Transverse colon (tissue), 4 donors: Measurements from ENCODE around the gene SEC31A. TPM values are rescaled to one million over a fixed set of nuclear protein-coding genes. Genes with fewer than 3 reads are reported as not detected.
"Not testable (repeated sequence)": the region's sequence is repeated elsewhere in the genome, so short reads cannot be mapped to it uniquely, and the experiment has no call there.

ENCODE experiments used
- DNase-seq: peaks from one replicate; pipeline ENCODE4 v3.0.0-alpha.2; 2019
- H3K27ac ChIP-seq, 4 donors: fragments of 200-600 bp; sonication (generic); 2 replicates each; pipeline ENCODE4 v1.5.1; 2016 to 2018; ENCODE audit warnings: inconsistent platforms in 4 of 4
- H3K27me3 ChIP-seq: fragments of 200-600 bp; sonication (generic); 2 replicates; pipeline ENCODE4 v1.5.1; 2017; ENCODE audit warnings: inconsistent platforms
- H3K36me3 ChIP-seq, 4 donors: fragments of 200-600 bp; sonication (generic); 2 replicates each; pipeline ENCODE4 v1.5.1; 2017 to 2019; ENCODE audit warnings: inconsistent platforms in 4 of 4
- H3K4me1 ChIP-seq, 4 donors: fragments of 200-600 bp; sonication (generic); 2 replicates each; pipeline ENCODE4 v1.5.1; 2017 to 2020; ENCODE audit warnings: inconsistent platforms in 4 of 4
- H3K4me3 ChIP-seq, 4 donors: fragments of 200-600 bp; sonication (generic); 1 replicate in 1 of 4; 2 replicates in 3 of 4; pipeline versions ENCODE4 v1.5.1 to v1.6.1; 2017 to 2019; ENCODE audit warnings: inconsistent platforms in 4 of 4
- H3K9me3 ChIP-seq, 2 donors: fragments of 200-600 bp; sonication (generic); 2 replicates each; pipeline ENCODE4 v1.5.1; 2017 to 2019; ENCODE audit warnings: inconsistent platforms in 2 of 2
- EP300 ChIP-seq: sonication (generic); formaldehyde crosslinking; IDR thresholded peaks from one replicate; pipeline ENCODE4 v1.6.1; 2017; ENCODE audit warnings: antibody characterized with exemption, low read depth
- POLR2A ChIP-seq: fragments of 450-650 bp; IDR thresholded peaks from one replicate; pipeline ENCODE4 v1.6.1; 2016; ENCODE audit warnings: antibody characterized with exemption, mild to moderate bottlenecking, moderate library complexity
- POLR2AphosphoS5 ChIP-seq, 3 donors: sonication (generic); formaldehyde crosslinking; IDR thresholded peaks; one replicate each; pipeline ENCODE4 v1.6.1; 2016; ENCODE audit warnings: antibody characterized with exemption in 3 of 3
- WGBS, 2 donors: methylation state at CpG; one replicate each; pipeline ENCODE4 v1.1.5; 2018; ENCODE audit warnings: low coverage in 1 of 2; 5-methylcytosine and 5-hydroxymethylcytosine counted together
- in situ Hi-C, 4 donors: fragments of 200-750 bp; cut with MboI; loops; one replicate each; pipeline versions ENCODE4 v1.15.0 to v1.15.1; 2017; ENCODE audit warnings: low sequenced_read_pairs in 3 of 4, low pct_ligation_motif_present in 1 of 4, low pct_unique_long_range_greater_than_20kb in 1 of 4
- intact Hi-C: fragments of 100-400 bp; cut with DNase I; formaldehyde crosslinking; loops from one replicate; pipeline ENCODE4 v1.15.1; 2023; ENCODE audit warnings: low total_unique reads
- total RNA-seq, 4 donors: library from RNA; depleted of rRNA; stranded (reverse); fragments of >200 nt; gene quantifications; one replicate each; pipeline ENCODE4 v1.1.0, GENCODE V29; 2016
- TF ChIP-seq, protein P1 (sequence below), 5 experiments: fragments of 200-600 bp in 3 of 5; fragments of 450-650 bp in 2 of 5; sonication (generic) in 3 of 5; IDR thresholded peaks; 1 replicate in 2 of 5; 2 replicates in 3 of 5; pipeline ENCODE4 v1.5.1; 2016 to 2017; ENCODE audit warnings: antibody characterized with exemption in 5 of 5, inconsistent platforms in 3 of 5, mild to moderate bottlenecking in 2 of 5, moderate library complexity in 1 of 5

SEC31A gene
- total RNA-seq, 4 donors from 2014 or later = 144 to 214 (median 163) TPM

DNA sequence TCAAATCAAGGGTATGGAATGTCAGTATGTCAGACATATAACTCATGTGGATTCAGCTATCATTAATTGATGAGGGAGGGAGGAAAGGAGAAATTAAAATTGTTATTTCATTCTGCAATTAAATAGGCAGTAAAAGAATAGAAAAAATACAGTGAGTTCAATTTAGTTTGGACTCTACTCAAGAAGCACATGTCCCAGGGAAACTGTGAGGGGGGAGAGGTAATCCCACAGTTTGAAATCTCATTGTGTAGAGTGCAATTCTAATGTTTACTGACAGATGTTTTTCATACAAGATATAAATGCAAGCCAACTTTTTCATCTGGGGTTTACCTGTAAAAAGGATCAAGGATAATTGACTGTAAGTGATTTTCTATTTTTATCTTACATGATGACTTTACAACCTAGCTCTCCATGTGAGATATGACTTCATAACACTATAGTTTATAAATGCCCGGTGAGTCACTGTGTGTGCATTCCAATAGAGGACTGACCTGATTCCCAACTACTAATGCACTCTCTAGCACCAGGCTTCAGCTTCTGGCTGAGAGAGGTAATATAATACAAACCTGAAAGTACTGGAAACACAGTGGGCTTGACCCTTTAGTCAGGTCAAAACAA is 57.1 kb downstream of the SEC31A start:
- peak overlapping the region; percentile 31 to 62 (median 52) for H3K27ac ChIP-seq
- WGBS, 2 donors = 26% methylated on average over 1 of the region's 1 CpG; no CpG with 5 or more reads in 1 of the 2 donors
- intact Hi-C loops = no loop called here

GRCh38 chr4:82833060-82833459 is 57.9 kb downstream of the SEC31A start:
- Histone ChIP-seq H3K27ac (peak overlapping the region in 3 of 4 donors; percentile 31 to 62 (median 49)), H3K36me3 (peaks cover 0 to 36% (median 3%) of the 10 kb centered on the region in 4 donors), H3K4me1 (peaks cover 3 to 16% (median 8%) of the 10 kb centered on the region in 4 donors)
- DNase-seq, in situ Hi-C loops, H3K27me3 ChIP-seq, H3K4me3 ChIP-seq, H3K9me3 ChIP-seq, intact Hi-C loops: not testable (repeated sequence)
- WGBS, 2 donors = 77 to 93% methylated on average over 3 to 4 of the region's 4 CpGs

More for the DNA sequence above, 57.1 kb downstream of the SEC31A start:
- in situ Hi-C loops = no loop called here
- Histone ChIP-seq H3K4me3 (no peak overlapping the region), H3K36me3 (peaks cover 0 to 35% (median 0%) of the 10 kb centered on the region in 4 donors), H3K9me3 (no peaks in the 10 kb centered on the region), H3K4me1 (peaks cover 3 to 16% (median 8%) of the 10 kb centered on the region in 4 donors), H3K27me3 (no peaks in the 10 kb centered on the region)
- TF ChIP-seq, protein P1, sequence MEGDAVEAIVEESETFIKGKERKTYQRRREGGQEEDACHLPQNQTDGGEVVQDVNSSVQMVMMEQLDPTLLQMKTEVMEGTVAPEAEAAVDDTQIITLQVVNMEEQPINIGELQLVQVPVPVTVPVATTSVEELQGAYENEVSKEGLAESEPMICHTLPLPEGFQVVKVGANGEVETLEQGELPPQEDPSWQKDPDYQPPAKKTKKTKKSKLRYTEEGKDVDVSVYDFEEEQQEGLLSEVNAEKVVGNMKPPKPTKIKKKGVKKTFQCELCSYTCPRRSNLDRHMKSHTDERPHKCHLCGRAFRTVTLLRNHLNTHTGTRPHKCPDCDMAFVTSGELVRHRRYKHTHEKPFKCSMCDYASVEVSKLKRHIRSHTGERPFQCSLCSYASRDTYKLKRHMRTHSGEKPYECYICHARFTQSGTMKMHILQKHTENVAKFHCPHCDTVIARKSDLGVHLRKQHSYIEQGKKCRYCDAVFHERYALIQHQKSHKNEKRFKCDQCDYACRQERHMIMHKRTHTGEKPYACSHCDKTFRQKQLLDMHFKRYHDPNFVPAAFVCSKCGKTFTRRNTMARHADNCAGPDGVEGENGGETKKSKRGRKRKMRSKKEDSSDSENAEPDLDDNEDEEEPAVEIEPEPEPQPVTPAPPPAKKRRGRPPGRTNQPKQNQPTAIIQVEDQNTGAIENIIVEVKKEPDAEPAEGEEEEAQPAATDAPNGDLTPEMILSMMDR (IDR thresholded peaks at IDR 0.05) = peak in 3 of 5 experiments; percentile 18 to 44 (median 40)
- TF ChIP-seq EP300 (no peak), POLR2A (no peak), POLR2AphosphoS5 (IDR thresholded peaks at IDR 0.05) (peak; percentile 7 to 44 (median 31))
- peak; percentile 27 for DNase-seq

DNA sequence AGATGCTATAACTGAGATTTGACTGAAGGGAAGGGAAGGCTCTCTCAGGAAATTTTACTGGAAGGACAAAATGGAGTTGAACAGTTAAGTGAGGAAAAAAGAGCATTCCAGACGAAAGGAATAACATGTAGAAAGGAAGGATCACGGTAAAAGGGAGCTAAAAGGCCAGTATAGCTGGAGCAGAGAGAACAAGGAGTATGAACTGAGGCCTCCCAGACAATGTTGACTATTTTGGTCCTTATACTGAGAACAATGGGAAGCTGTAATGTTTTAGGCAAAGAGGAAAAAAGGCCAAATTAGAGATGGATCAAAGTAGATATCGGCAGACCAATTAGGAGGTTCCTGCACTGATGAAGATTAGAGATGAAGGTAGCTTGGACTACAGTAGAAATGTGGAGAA is 65.5 kb downstream of the SEC31A start:
- WGBS, 2 donors = 88 to 91% methylated on average over 3 of the region's 3 CpGs
- intact Hi-C loops = no loop called here
- no peaks in the 10 kb centered on the region for H3K27me3 ChIP-seq
- H3K4me3 ChIP-seq = no peak overlapping the region
- DNase-seq = no peak
- no peaks in the 10 kb centered on the region for H3K9me3 ChIP-seq
- H3K36me3 ChIP-seq = peaks cover 0 to 86% (median 40%) of the 10 kb centered on the region in 4 donors
- no peak for TF ChIP-seq POLR2AphosphoS5 (IDR thresholded peaks at IDR 0.05)
- TF ChIP-seq EP300 = no peak
- H3K27ac ChIP-seq = no peak overlapping the region
- H3K4me1 ChIP-seq = no peaks in the 10 kb centered on the region
- in situ Hi-C loops = no loop called here

GRCh38 chr4:82823062-82823461 is 67.9 kb downstream of the SEC31A start:
- WGBS, 2 donors = 90 to 94% methylated on average over 5 of the region's 5 CpGs
- peaks cover 0 to 89% (median 45%) of the 10 kb centered on the region in 4 donors for H3K36me3 ChIP-seq
- intact Hi-C loops = no loop called here

GRCh38 chr4:82820689-82821088 is 70.3 kb downstream of the SEC31A start:
- H3K9me3 ChIP-seq = no peaks in the 10 kb centered on the region
- TF ChIP-seq POLR2AphosphoS5 (IDR thresholded peaks at IDR 0.05) (no peak), POLR2A (no peak), EP300 (no peak)
- TF ChIP-seq, protein P1 (IDR thresholded peaks at IDR 0.05) = no peak
- WGBS, 2 donors = 13 to 16% methylated on average over 1 to 2 of the region's 2 CpGs
- H3K27ac ChIP-seq = no peak overlapping the region
- intact Hi-C loops = no loop called here
- no peak for DNase-seq
- no peaks in the 10 kb centered on the region for H3K27me3 ChIP-seq
- in situ Hi-C loops = no loop called here
- no peaks in the 10 kb centered on the region for H3K4me1 ChIP-seq
- peaks cover 0 to 77% (median 31%) of the 10 kb centered on the region in 4 donors for H3K36me3 ChIP-seq
- no peak overlapping the region for H3K4me3 ChIP-seq

More at GRCh38 chr4:82823062-82823461, 67.9 kb downstream of the SEC31A start:
- Histone ChIP-seq H3K27me3 (no peaks in the 10 kb centered on the region), H3K27ac (no peak overlapping the region), H3K4me1 (no peaks in the 10 kb centered on the region), H3K4me3 (no peak overlapping the region), H3K9me3 (no peaks in the 10 kb centered on the region)
- in situ Hi-C loops = no loop called here
- DNase-seq = no peak
- TF ChIP-seq POLR2A = no peak
- no peak for TF ChIP-seq POLR2AphosphoS5 (IDR thresholded peaks at IDR 0.05)
- no peak for TF ChIP-seq EP300
- TF ChIP-seq, protein P1 (IDR thresholded peaks at IDR 0.05) = no peak
